Epithelial cell of esophagus (primary cell): ENCODE data around the gene KMT5C.
A peak's percentile ranks its signal among the peaks of the same experiment; 100 is the strongest.
"Not testable (repeated sequence)": the region's sequence is repeated elsewhere in the genome, so short reads cannot be mapped to it uniquely, and the experiment has no call there.

Source experiments
- DNase-seq: peaks from one replicate; pipeline ENCODE4 v3.0.0; 2010; ENCODE audit warnings: low read depth
- H3K4me3 ChIP-seq: 2 replicates; pipeline ENCODE4 v1.5.1; 2011; ENCODE audit warnings: mild to moderate bottlenecking, low read length, control low read depth
- TF ChIP-seq, protein P1 (sequence below): IDR thresholded peaks from 2 replicates; pipeline ENCODE4 v1.5.1; 2011; ENCODE audit warnings: low read depth, mild to moderate bottlenecking, low read length, control low read depth, inconsistent platforms; ENCODE audit not compliant: insufficient read depth; ENCODE audit errors: missing control alignments

The KMT5C gene

DNA sequence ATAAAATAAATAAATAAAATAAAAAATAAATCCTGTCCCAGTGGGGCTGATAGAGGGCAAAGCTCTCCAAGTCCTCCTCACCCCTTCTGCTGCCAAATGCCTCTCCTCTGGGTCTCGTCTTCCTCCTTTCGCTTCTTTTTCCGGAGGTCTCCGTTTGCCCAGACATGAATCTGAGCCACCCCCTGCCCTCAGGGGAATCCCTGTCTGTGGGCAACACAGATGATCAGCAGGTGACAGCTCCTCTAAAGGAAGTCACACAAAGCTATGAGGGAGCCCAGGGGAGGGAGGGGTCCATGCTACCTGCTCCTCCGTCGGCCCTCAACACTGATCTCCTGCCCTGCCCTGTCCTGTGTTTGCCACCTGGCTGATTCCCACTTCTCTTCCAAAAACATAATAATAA lies 15.0 kb upstream of the KMT5C start:
- H3K4me3 ChIP-seq: no peak overlapping the region
- TF ChIP-seq, protein P1, sequence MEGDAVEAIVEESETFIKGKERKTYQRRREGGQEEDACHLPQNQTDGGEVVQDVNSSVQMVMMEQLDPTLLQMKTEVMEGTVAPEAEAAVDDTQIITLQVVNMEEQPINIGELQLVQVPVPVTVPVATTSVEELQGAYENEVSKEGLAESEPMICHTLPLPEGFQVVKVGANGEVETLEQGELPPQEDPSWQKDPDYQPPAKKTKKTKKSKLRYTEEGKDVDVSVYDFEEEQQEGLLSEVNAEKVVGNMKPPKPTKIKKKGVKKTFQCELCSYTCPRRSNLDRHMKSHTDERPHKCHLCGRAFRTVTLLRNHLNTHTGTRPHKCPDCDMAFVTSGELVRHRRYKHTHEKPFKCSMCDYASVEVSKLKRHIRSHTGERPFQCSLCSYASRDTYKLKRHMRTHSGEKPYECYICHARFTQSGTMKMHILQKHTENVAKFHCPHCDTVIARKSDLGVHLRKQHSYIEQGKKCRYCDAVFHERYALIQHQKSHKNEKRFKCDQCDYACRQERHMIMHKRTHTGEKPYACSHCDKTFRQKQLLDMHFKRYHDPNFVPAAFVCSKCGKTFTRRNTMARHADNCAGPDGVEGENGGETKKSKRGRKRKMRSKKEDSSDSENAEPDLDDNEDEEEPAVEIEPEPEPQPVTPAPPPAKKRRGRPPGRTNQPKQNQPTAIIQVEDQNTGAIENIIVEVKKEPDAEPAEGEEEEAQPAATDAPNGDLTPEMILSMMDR: no peak
- DNase-seq: no peak

- no peak for DNase-seq
- TF ChIP-seq, protein P1: no peak
- no peak within 1 kb of the TSS for H3K4me3 ChIP-seq
Observed at GRCh38 chr19:55325172-55325571, 14.5 kb upstream of the KMT5C start, which contains the start of gene TMEM150B. TSS of gene TMEM150B (minus strand) at chr19:55325341. CDS start at chr19:55321036, 4,305 bp downstream.

DNA sequence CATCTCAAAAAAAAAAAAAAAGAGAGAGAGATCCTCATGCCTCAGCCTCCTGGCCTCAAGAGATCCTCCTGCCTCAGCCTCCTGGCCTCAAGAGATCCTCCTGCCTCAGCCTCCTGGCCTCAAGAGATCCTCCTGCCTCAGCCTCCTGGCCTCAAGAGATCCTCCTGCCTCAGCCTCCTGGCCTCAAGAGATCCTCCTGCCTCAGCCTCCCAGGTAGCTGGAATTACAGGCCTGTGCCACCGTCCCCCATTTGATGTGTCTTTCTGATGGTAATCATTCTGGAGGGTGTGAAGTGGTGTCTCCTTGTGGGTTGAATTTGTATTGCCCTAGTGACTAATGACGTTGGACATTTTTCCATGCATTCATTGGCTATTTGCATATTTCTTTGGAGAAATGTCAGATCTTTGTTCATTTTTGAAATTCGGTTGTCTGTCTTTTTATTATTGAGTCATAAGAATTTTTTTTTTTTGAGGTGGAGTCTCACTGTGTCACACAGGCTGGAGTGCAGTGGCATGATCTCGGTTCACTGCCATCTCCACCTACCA lies 10.8 kb upstream of the KMT5C start:
- peak; percentile 50 for DNase-seq

DNA sequence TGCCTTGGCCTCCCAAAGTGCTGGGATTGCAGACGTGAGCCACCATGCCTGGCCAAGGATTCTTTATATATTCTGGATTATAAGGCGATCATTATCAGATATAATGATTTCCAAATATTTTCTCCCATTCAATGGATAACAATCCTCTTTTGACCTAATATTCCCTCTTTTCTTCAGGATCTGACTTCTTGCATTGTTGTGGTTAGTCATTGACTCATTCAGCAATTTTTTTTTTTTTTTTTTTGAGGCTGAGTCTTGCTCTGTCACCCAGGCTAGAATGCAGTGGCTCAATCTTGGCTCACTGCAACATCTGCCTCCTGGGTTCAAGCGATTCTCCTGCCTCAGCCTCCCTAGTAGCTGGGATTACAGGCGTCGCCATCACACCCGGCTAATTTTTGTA lies 9.9 kb upstream of the KMT5C start:
- H3K4me3 ChIP-seq: not testable (repeated sequence)
- DNase-seq: peak; percentile 48

More for the DNA sequence above, 10.8 kb upstream of the KMT5C start:
- not testable (repeated sequence) for H3K4me3 ChIP-seq

- H3K4me3 ChIP-seq: no peak overlapping the region
- DNase-seq: no peak
- TF ChIP-seq, protein P1: no peak
Observed at GRCh38 chr19:55333870-55334269, 5.8 kb upstream of the KMT5C start.

GRCh38 chr19:55336101-55336500 lies 3.6 kb upstream of the KMT5C start:
- H3K4me3 ChIP-seq: no peak overlapping the region
- TF ChIP-seq, protein P1: no peak
- peak; percentile 98 for DNase-seq

DNA sequence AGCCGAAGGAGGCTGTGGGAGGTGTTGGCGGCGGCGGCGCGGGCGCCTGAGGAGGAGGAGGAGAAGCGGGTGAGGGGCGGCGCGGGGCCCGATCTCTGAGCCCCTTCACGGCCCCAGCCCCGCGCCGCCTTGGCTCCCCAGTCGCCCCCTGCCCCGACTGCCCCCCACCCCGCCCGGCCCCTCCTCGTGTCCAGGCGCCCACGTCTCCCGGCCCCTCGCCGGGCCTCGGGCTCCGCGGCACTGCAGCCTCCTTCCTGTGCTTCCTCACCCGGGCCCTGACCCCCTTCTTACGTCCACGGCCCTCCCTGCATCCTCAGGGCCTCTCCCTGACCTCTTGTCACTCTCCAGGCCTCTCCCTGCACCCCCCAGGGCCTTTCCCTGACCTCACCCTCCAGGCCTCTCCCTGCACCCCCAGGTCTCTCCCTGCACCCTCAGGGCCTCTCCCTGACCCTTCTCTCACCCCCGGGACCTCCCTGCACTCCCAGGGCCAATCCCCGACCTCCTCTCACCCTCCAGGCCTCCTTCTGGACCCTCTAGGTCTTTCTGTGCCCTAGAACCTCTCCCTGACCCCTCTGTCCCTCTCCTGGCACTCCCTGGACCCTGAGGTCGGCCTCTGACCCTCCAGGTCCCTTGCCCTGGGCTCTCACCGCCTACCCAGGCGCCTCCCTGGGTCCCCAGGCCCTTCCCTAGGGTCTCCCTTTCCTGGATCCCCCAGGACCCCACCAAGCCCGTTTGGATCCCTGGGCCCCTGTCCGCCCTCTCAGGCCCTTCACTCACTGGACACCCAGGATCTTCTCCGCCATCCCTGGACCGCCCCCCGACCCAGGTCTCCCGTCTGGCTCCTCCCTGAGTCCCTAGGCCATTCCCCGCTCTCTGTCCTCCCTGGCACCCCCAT lies 460 bp downstream of the KMT5C start:
- TF ChIP-seq, protein P1: no peak
- DNase-seq: no peak
- H3K4me3 ChIP-seq: peak overlapping the region; percentile 94

- TF ChIP-seq, protein P1: no peak
- no peak for DNase-seq
- H3K4me3 ChIP-seq: peak overlapping the region; percentile 94
Observed at GRCh38 chr19:55340784-55341147, 1.1 kb downstream of the KMT5C start.
